ENCODE data around the gene TPTE. TPM values are rescaled to one million over a fixed set of nuclear protein-coding genes. Genes with fewer than 3 reads are reported as not detected.
"Not testable (repeated sequence)": the region's sequence is repeated elsewhere in the genome, so short reads cannot be mapped to it uniquely, and the experiment has no call there.

The TPTE gene
- total RNA-seq, 1 experiment from 2014 or later, result not detected

- TF ChIP-seq TEAD1 (CRISPR knock-in tag; IDR thresholded peaks at IDR 0.05), result no peak
- TF ChIP-seq CBFB (CRISPR knock-in tag; IDR thresholded peaks at IDR 0.05; ENCODE audit: low read depth), result no peak
- TF ChIP-seq USF1 (CRISPR knock-in tag; IDR thresholded peaks at IDR 0.05), result no peak
- TF ChIP-seq GTF2I (CRISPR knock-in tag; conservative IDR thresholded peaks at IDR 0.05), result no peak
- TF ChIP-seq CTCF (IDR thresholded peaks at IDR 0.05), result no peak
- TF ChIP-seq PRRX2 (CRISPR knock-in tag; IDR thresholded peaks at IDR 0.05), result no peak
- TF ChIP-seq ZNF317 (CRISPR knock-in tag; IDR thresholded peaks at IDR 0.05; ENCODE audit: borderline replicate concordance, low read depth), result no peak
- no peak for TF ChIP-seq CDX4 (CRISPR knock-in tag; IDR thresholded peaks at IDR 0.05; ENCODE audit: borderline replicate concordance)
- TF ChIP-seq, protein P1, sequence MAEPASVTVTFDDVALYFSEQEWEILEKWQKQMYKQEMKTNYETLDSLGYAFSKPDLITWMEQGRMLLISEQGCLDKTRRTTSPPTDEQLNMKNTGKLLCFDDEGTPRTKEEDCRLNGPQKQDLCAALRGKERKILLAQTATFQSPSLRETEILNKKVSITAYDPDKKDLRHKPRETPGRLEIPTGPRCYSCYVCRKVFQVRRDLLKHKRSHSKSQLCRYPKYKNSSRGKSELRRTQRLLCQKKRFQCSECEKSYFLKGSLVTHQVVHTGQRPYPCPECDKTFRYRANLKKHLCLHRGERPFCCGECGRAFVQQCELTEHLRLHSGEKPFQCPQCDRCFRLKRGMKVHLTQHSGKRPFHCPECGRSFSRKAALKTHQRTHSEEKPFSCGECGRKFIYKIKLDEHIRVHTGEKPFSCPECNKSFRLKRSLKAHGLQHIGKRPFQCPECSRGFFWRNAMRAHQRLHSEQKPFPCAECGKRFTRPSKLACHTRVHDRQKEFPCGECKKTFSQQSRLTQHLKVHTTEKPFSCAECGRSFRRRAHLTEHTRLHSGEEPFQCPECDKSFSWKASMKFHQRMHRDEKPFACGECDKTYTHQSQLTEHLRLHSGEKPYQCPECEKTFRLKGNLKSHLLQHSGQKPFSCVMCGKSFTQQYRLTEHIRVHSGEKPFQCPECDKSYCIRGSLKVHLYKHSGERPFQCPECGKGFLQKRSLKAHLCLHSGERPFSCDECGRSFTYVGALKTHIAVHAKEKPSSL (CRISPR knock-in tag; conservative IDR thresholded peaks at IDR 0.05), result no peak
- TF ChIP-seq ZNF121 (CRISPR knock-in tag; IDR thresholded peaks at IDR 0.05), result no peak
- no peak for TF ChIP-seq SMAD4 (CRISPR knock-in tag; IDR thresholded peaks at IDR 0.05)
- H3K4me3 Mint-ChIP-seq, result no peak overlapping the region
- H3K4me1 Mint-ChIP-seq, result no peaks in the 10 kb centered on the region
- H3K27ac Mint-ChIP-seq, result no peak overlapping the region
- ChIA-PET POLR2A (no interaction called here), CTCF (no interaction called here)
- DNase-seq (ENCODE audit: low spot score) (no peak), ATAC-seq (no peak)
- H3K9me3 Mint-ChIP-seq, result no peaks in the 10 kb centered on the region
- no peaks in the 10 kb centered on the region; the same call in 1 of the 2 replicates for H3K27me3 Mint-ChIP-seq (ENCODE audit: low read depth)
- H3K36me3 Mint-ChIP-seq, result no peaks in the 10 kb centered on the region; the same call in 1 of the 2 replicates
Observed at GRCh38 chr21:10641107-10641506, 119.7 kb downstream of the TPTE start.

DNA sequence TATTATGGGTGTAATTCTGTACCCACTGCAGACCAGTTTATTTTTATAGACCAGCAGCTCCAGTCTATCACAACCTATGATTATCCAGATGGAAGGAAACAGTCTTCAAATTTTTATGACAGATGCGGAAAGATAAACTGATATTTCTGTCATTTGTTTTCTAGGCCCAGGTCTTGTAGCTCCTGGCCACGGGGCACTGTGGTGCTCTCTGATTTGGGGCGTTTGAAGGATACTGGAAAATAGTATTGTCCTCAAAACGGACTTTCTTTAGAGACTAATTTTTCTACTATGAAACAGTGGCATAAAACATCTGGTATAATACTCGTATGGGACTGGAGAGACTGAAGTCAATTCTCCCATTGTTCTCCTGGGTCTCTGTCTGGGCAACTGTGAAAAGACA, 124.3 kb downstream of the TPTE start:
- POLR2A ChIA-PET; H3K27ac Mint-ChIP-seq; ATAC-seq; H3K4me1 Mint-ChIP-seq; CTCF ChIA-PET; H3K9me3 Mint-ChIP-seq; H3K4me3 Mint-ChIP-seq; DNase-seq (ENCODE audit: low spot score): not testable (repeated sequence)
- Mint-ChIP-seq H3K36me3 (peaks cover 28% of the 10 kb centered on the region; the same call in 1 of the 2 replicates), H3K27me3 (ENCODE audit: low read depth) (peaks cover 18% of the 10 kb centered on the region)

- POLR2A ChIA-PET; H3K4me3 Mint-ChIP-seq; H3K27ac Mint-ChIP-seq; CTCF ChIA-PET; H3K9me3 Mint-ChIP-seq; ATAC-seq; DNase-seq (ENCODE audit: low spot score); H3K4me1 Mint-ChIP-seq: not testable (repeated sequence)
- Mint-ChIP-seq H3K27me3 (ENCODE audit: low read depth) (peaks cover 18% of the 10 kb centered on the region), H3K36me3 (peaks cover 28% of the 10 kb centered on the region; the same call in 1 of the 2 replicates)
Observed at GRCh38 chr21:10649350-10650149, 128.2 kb downstream of the TPTE start.

GRCh38 chr21:10650297-10650696, 128.9 kb downstream of the TPTE start:
- H3K27ac Mint-ChIP-seq; DNase-seq (ENCODE audit: low spot score); ATAC-seq; H3K9me3 Mint-ChIP-seq; CTCF ChIA-PET; POLR2A ChIA-PET; H3K4me3 Mint-ChIP-seq; H3K4me1 Mint-ChIP-seq: not testable (repeated sequence)
- H3K36me3 Mint-ChIP-seq, result peaks cover 28% of the 10 kb centered on the region; the same call in 1 of the 2 replicates
- peaks cover 18% of the 10 kb centered on the region for H3K27me3 Mint-ChIP-seq (ENCODE audit: low read depth)

Data from WTC11 (cell line).